HG03460 (cell line): ENCODE data around the gene OR5K3.
"Not testable (repeated sequence)": the region's sequence is repeated elsewhere in the genome, so short reads cannot be mapped to it uniquely, and the experiment has no call there.

ENCODE experiments used
- ATAC-seq: cut with Tn5 transposase; IDR thresholded peaks from one replicate; pipeline ENCODE4 v1.9.1; 2021; ENCODE audit not compliant: unreplicated experiment

The OR5K3 gene, protein sequence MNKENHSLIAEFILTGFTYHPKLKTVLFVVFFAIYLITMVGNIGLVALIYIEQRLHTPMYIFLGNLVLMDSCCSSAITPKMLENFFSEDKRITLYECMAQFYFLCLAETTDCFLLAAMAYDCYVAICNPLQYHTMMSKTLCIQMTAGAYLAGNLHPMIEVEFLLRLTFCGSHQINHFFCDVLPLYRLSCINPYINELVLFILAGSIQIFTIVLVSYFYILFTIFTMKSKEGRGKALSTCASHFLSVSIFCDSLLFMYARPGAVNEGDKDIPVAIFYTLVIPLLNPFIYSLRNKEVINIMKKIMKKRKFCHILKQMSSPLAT

DNA sequence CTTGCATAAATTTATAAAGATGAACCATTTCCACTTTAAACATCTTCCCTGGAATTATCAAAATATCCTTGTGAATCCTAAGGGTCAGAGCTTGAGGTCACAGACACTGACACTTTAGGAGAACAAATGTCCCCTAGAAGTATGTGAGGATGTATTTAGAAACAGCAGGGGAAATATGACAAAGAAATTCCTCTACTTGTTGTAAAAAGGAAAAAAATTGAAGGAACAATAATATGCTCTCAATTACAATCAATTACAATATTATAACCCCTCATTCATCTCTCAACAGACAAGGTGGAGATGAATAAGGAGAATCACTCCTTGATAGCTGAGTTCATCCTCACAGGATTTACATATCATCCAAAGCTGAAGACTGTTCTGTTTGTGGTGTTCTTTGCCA lies at the start of gene OR5K3:
OR5K3 (plus strand) TSS at position 301 of the 400 bp plus-strand sequence; CDS start at position 301, 0 bp downstream.
- no peak for ATAC-seq

GRCh38 chr3:98341758-98342157 lies 48.7 kb upstream of the OR5K3 start:
- ATAC-seq = no peak

- ATAC-seq = no peak
Observed at GRCh38 chr3:98343647-98344507, 46.6 kb upstream of the OR5K3 start.

GRCh38 chr3:98350082-98350481 lies 40.4 kb upstream of the OR5K3 start:
- ATAC-seq = no peak

GRCh38 chr3:98353554-98353953 lies 36.9 kb upstream of the OR5K3 start, which contains the start of gene OR5K4:
Gene OR5K4 (plus strand): TSS chr3:98353854. CDS start chr3:98353854, 0 bp downstream.
- no peak for ATAC-seq

DNA sequence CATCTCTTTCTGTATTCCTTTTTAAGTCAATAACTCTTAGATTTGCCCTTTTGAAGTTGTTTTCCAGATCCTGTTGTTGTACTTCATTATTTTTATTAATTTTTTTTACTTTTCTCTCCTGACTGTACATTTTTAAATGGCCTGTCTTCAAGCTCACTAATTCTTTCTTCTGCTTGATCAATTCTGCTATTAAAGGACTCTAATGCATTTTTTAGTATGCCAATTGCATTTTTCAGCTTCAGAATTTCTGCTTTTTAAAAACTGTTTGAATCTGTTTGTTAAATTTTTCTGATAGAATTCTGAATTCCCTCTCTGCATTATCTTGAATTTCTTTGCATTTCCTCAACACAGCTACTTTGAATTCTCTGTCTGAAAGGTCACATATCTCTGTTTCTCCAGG lies 31.2 kb upstream of the OR5K3 start:
- ATAC-seq = no peak

DNA sequence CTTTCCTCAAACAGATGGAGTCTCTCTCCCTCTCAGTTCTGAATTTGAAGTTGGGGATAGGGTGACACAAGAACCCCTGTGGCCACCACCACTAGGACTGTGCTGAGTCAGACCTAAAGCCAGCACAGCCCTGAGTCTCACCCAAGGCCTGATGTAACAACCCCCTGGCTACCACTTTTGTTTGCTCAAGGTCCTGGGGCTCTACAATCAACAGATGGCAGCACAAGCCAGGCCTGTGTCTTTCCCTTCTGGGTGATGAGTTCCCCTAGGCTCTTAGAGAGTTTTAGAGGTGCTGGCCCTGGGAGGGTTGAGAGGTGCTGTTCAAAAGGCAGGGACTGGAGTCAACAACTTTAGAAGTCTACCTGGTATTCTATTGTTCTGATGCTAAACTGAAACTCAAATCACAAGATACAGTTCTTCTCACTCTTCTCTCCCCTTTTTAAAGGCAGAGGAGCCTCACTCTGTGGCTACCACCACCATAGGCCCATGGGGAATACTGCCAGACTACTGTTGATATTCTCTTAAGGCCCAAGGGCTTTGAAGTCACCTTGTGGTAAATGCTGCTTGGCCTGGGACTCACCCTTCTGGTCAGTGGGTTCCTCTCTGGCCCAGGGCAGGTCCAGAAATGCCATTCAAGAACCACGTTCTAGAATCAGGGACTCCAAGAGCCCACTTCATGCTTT lies 30.3 kb upstream of the OR5K3 start:
- peak; percentile 77 for ATAC-seq

DNA sequence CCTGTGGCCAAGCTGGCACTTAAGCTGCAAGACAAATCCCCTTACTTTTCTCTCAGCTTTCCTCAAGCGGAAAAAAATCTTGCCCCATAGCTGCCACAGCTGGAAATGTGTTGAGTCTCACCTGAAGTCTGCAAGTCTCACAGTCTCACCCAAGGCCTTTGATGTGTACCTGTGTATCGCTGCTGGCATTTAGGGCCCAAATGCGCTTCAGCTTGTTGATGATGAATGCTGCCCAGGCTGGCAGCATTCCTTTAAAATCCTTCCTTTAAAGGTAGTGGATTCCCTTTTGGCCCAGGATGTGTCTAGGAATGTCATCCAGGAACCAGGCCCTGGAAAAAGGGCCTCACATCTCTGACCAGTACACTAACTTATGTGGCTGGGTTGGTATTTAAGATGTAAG lies 29.8 kb upstream of the OR5K3 start:
- ATAC-seq = no peak

GRCh38 chr3:98361289-98361688 lies 29.2 kb upstream of the OR5K3 start:
- no peak for ATAC-seq

GRCh38 chr3:98367464-98368246 lies 22.8 kb upstream of the OR5K3 start:
- no peak for ATAC-seq

- ATAC-seq = no peak
Observed at GRCh38 chr3:98371186-98371585, 19.3 kb upstream of the OR5K3 start.

DNA sequence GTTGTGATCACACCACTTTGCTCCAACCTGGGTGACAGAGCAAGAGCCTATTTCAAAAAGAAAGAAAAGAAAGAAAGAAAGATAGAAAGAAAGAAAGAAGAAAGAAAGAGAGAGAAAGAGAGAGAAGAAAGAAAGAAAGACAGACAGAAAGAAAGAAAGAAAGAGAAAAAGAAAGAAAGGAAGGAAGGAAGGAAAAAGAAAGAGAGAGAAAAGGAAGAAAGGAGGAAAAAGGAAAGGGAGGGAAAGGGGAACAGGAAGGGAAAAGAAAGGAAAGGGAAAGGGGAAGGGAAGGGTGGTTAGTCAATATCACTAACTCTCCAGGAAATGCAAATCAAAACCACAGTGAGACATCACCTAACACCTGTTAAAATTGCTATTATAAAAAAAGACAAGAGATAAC lies 18.6 kb upstream of the OR5K3 start:
- no peak for ATAC-seq

GRCh38 chr3:98372445-98372844 lies 18.0 kb upstream of the OR5K3 start:
- ATAC-seq = no peak

DNA sequence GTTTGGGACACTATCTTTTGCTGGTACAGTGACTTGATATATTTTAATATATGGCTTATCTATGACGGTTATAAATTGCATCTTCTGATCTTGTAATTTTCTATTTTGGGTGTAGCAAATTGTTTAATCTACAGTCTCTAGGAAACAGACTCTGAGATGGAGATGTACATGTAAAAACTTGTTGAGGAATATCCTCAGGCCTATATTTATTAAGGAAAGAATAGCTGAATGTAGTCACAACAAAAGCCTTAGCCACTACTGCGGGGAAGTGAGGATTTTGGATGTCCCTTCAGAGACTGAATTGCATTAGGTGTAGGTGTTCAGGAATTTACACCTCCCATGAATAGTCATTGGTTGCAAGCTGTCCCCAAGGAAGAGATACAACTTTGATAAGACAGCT lies 13.8 kb upstream of the OR5K3 start:
- no peak for ATAC-seq

GRCh38 chr3:98388147-98388546 lies 2.3 kb upstream of the OR5K3 start:
- no peak for ATAC-seq

DNA sequence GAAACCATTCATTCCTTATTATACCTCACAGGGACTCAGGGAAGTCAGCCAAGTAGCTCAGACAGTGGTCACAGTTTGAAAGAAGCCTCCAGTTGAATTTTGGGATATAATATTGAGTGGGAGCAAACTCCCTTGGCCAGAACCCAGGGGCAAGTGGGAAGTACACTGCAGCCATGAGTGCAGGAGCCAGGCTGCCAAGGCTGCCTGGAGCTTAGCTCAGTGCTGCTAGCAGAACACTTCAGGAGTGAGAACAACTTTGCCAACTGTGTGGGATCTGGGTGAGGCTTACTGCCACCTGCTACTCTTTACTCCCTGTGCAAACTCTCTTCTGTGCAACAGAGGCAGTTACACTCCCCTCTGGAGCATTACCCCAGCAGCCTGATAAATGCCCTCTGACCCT lies 4.6 kb downstream of the OR5K3 start:
- no peak for ATAC-seq

DNA sequence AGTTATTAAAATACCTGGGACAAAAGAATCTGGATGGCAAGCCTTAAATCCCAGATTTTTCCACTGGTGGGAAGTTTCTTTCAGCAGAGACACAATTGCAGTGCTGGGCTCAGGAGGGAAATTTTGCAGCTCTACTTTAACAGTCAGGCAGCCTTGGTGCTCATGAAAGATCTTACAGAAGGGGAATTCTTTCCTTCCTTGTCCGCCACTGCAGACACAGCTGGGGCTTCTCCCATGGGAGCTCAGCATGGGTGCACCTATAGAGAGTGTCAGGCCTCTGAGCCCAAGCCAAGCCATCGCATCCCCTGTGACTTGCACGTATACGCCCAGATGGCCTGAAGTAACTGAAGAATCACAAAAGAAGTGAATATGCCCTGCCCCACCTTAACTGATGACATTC lies 6.0 kb downstream of the OR5K3 start:
- ATAC-seq = not testable (repeated sequence)

DNA sequence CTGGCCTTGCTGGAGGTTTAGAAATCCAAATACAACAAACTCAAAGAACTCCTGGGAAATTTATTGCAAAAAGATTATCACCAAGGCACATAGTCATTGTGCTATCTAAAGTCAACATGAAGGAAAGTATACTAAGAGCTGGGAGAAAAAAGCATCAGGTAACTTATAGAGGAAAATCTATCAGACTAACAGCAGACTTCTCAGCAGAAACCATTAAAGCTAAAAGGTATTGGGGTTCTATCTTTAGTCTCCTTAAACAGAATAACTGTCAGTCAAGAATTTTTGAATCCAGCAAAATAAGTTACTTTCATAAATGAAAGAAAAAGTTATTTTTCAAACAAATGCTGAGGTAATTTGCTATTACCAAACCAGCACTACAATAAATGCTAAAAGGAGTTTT lies 8.0 kb downstream of the OR5K3 start:
- ATAC-seq = no peak

GRCh38 chr3:98402507-98402906 lies 12.0 kb downstream of the OR5K3 start:
- no peak for ATAC-seq

DNA sequence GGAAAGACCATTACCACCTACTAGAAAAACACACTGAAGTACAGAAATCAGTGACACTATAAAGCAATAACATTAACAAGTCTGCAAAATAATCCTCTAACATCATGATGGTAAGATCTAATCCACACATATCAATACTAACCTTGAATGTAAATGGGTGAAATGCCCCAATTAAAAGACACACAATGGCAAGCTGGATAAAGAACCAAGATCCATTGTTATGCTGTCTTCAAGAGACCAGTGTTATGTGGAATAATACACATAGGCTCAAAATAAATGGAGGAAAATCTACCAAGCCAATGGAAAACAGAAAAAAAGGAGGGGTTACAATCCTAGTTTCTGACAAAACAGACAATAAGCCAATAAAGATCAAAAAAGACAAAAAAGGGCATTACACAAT lies 13.5 kb downstream of the OR5K3 start:
- no peak for ATAC-seq

GRCh38 chr3:98406034-98406433 lies 15.6 kb downstream of the OR5K3 start:
- ATAC-seq = no peak
